ENCODE measurements around the gene ZNF837.

ZNF837 gene

DNA sequence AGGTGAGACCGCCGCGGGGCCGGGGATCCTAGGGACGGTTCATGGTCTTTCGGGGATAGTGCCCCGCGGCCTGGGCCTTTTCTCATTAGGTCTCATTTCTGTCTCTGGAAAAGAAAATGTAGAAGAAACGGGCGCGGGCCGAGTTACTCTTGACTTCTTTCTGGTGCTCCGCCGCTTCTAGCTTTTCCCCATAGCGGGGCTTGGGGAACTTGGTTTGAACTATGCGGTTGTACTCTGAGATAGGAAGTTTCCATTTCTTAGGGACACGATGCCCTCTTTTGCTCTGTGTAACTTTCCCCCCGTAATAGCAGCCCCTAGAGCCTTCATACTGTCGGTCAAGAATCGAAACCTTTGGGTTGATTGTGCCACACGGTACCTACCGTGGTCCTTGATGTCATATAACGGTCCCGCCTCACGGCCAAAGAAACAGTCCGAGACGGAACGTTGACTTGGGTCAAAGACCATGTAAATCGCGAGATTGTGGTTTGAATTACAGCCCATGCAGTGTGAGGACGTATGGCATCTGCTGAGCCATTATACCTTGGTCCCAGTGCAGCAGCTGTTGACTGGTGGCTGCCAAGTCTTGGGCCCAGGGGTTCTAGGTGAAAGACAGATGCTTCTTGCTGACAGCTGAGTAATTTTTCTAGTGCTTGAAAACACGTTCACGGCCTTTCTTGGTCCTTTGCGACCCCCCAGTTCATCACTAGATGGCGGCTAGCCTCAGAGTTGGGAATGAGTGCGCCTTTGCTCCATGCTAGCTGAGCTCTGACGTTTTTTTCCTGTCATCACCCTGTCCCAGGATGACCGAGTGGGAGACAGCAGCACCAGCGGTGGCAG lies 6.7 kb upstream of the ZNF837 start:
- FAIRE-seq (no peak), DNase-seq (ENCODE audit: insufficient read length, low spot score) (no peak)
- TF ChIP-seq, protein P1, sequence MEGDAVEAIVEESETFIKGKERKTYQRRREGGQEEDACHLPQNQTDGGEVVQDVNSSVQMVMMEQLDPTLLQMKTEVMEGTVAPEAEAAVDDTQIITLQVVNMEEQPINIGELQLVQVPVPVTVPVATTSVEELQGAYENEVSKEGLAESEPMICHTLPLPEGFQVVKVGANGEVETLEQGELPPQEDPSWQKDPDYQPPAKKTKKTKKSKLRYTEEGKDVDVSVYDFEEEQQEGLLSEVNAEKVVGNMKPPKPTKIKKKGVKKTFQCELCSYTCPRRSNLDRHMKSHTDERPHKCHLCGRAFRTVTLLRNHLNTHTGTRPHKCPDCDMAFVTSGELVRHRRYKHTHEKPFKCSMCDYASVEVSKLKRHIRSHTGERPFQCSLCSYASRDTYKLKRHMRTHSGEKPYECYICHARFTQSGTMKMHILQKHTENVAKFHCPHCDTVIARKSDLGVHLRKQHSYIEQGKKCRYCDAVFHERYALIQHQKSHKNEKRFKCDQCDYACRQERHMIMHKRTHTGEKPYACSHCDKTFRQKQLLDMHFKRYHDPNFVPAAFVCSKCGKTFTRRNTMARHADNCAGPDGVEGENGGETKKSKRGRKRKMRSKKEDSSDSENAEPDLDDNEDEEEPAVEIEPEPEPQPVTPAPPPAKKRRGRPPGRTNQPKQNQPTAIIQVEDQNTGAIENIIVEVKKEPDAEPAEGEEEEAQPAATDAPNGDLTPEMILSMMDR (IDR thresholded peaks at IDR 0.05; ENCODE audit: insufficient read depth, missing control alignments), result no peak

DNA sequence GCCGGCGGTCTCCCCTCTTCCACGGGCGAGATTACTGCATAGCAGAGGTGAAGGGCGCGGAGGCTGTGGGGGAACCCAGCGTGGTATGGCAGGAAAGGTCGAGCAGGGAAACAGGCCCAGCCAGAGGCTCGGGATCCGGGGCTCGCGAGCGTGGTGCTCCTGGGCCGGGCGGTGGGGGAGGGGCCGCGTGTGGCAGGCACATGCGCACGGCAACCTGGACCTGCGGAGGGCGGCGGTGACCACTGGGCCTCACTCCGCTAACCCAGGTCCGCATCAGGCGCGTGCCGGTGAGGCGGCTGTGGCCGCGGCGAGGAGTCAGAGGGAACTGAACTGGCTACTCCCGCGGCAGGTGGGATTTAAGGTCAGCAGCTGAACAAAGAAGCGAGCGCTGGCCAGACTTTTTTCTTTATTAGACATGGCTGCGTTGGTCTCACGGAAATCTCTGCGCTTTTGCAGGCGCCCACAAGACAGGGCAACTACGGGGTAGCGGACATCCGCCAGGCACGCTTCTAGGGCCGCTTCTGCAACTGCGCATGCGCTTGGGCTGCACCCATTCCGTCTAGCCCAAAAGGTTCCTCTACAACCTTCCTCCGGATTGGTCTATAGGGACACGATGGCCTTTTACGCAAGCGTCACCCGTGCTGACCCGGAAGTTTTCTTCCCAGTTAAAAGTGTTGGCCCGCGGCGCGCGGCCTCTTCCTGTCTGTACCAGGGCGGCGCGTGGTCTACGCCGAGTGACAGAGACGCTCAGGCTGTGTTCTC lies 5.9 kb upstream of the ZNF837 start, which contains the start of gene RPS5:
TSS of gene RPS5 (plus strand) at position 694 of the 762 bp plus-strand sequence. CDS start 869 bp downstream, outside the sequence.
- TF ChIP-seq, protein P1 (IDR thresholded peaks at IDR 0.05; ENCODE audit: insufficient read depth, missing control alignments), result no peak
- FAIRE-seq (no peak), DNase-seq (ENCODE audit: insufficient read length, low spot score) (peak; percentile 86)

DNA sequence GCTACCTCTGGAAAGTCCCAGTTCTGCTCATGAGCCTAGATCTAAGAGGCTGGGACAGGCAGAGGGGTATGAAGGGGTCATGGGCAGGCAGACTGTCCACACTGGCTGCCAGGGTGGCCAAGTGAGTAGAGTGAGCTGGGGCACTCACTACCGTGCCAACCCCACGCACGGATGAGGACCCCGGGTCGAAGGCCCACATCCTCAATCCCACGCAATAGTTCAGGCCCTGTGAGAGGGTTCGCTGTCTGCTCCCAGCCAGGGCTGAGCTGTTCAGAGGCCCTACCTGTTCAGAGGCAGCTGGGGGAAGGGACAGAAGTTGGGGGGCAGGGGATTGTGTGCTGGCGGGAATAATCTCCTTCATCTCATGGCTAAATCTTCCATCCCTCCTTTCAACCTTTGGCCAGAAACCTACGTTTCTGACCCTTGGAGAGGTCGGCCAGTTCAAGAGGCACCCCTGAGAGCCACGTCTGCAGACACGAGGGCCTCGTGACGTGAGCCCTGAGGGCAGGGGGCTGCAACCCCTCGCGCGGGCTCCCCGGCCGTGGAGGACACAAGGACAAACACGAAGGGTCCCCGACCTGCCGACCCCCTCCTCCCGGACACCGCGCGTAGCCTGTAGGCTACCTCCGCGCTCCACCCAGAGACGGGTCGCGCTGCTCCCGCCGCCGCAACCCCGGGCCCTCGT lies 5.2 kb upstream of the ZNF837 start:
- FAIRE-seq (no peak), DNase-seq (ENCODE audit: insufficient read length, low spot score) (no peak)
- TF ChIP-seq, protein P1 (IDR thresholded peaks at IDR 0.05; ENCODE audit: insufficient read depth, missing control alignments), result no peak

GRCh38 chr19:58385313-58385890 lies 4.6 kb upstream of the ZNF837 start:
- no peak for FAIRE-seq
- TF ChIP-seq, protein P1 (IDR thresholded peaks at IDR 0.05; ENCODE audit: insufficient read depth, missing control alignments), result no peak
- DNase-seq (ENCODE audit: insufficient read length, low spot score), result no peak

DNA sequence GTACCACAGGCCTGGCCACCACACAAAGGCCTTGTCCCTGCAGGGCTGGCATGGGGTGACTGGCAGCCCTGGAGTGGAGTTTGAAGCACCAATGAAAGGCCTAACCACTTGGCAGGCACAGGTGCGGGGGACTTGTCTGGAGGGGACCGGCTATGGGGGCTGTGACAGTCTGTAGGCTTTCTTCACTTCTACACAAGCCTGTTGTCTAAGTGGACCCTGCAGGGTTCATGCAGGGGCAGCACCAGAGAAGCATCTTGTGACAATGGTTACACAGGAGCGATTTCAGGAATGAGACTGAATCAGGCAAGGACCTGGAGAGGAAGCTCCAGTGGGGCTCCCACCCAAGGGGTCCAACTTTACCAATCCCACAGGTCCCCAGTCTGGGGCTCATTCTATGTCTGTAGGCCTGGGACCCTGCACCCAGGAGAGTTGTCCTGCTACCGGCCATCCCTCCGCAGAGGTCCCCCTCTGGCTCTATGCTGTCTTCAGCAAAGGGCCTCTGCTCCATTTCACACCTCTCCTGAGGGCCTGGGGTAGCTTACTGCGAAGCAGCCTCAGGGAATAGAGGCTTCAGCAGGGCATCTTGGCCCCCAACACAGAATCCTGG lies 2.3 kb upstream of the ZNF837 start:
- FAIRE-seq (no peak), DNase-seq (ENCODE audit: insufficient read length, low spot score) (no peak)
- TF ChIP-seq, protein P1 (IDR thresholded peaks at IDR 0.05; ENCODE audit: insufficient read depth, missing control alignments), result no peak

GRCh38 chr19:58381460-58382212 lies 806 bp upstream of the ZNF837 start:
- TF ChIP-seq, protein P1 (IDR thresholded peaks at IDR 0.05; ENCODE audit: insufficient read depth, missing control alignments), result no peak
- no peak for FAIRE-seq

More at GRCh38 chr19:58381460-58382212, 806 bp upstream of the ZNF837 start:
- no peak for DNase-seq (ENCODE audit: insufficient read length, low spot score)
